HepG2 (cell line): ENCODE data around the gene TAF3. TPM values are rescaled to one million over a fixed set of nuclear protein-coding genes. Genes with fewer than 3 reads are reported as not detected.

Source experiments
- CBFB ChIP-seq: sonication (generic); formaldehyde crosslinking; IDR thresholded peaks from 2 replicates; pipeline ENCODE4 v1.4.0; 2020; ENCODE audit warnings: missing genetic modification reagents
- CENPT ChIP-seq: sonication (generic); formaldehyde crosslinking; IDR thresholded peaks from 2 replicates; pipeline ENCODE4 v1.8.0; 2022; ENCODE audit warnings: low read depth, mild to moderate bottlenecking, moderate library complexity, missing genetic modification reagents
- ERF ChIP-seq: IDR thresholded peaks from 2 replicates; pipeline ENCODE4 v1.6.1; 2018; ENCODE audit warnings: missing biosample characterization, missing genetic modification reagents
- HMGA1 ChIP-seq: sonication (generic); formaldehyde crosslinking; conservative IDR thresholded peaks from 2 replicates; pipeline ENCODE4 v1.4.0; 2020; ENCODE audit warnings: missing genetic modification reagents
- HOXA5 ChIP-seq: sonication (generic); formaldehyde crosslinking; IDR thresholded peaks from 2 replicates; pipeline ENCODE4 v1.4.0; 2020; ENCODE audit warnings: missing genetic modification reagents
- ISL2 ChIP-seq: sonication (generic); formaldehyde crosslinking; IDR thresholded peaks from 2 replicates; pipeline ENCODE4 v1.5.0; 2020; ENCODE audit warnings: missing genetic modification reagents
- KAT8 ChIP-seq: IDR thresholded peaks from 2 replicates; pipeline ENCODE4 v1.6.1; 2016; ENCODE audit warnings: missing genetic modification reagents, missing compliant biosample characterization
- KLF12 ChIP-seq: sonication (generic); formaldehyde crosslinking; IDR thresholded peaks from 2 replicates; pipeline ENCODE4 v1.4.0; 2020; ENCODE audit warnings: missing genetic modification reagents, borderline replicate concordance
- KLF13 ChIP-seq: sonication (generic); formaldehyde crosslinking; IDR thresholded peaks from 2 replicates; pipeline ENCODE4 v1.4.0; 2020; ENCODE audit warnings: mild to moderate bottlenecking, missing genetic modification reagents
- MTF1 ChIP-seq: sonication (generic); formaldehyde crosslinking; IDR thresholded peaks from 2 replicates; pipeline ENCODE4 v1.5.0; 2020; ENCODE audit warnings: missing genetic modification reagents
- MYNN ChIP-seq: sonication (generic); formaldehyde crosslinking; IDR thresholded peaks from 2 replicates; pipeline ENCODE4 v1.4.0; 2020; ENCODE audit warnings: mild to moderate bottlenecking, low read depth, missing genetic modification reagents
- NONO ChIP-seq, 2 experiments: fragments of 450-650 bp in 1 of 2; sonication (generic) in 1 of 2; formaldehyde crosslinking in 1 of 2; IDR thresholded peaks in 1 of 2; conservative IDR thresholded peaks in 1 of 2; 2 replicates each; pipeline versions ENCODE4 v1.6.1 to v1.8.0; 2017 to 2022; ENCODE audit warnings: mild to moderate bottlenecking in 1 of 2, missing genetic modification reagents in 1 of 2, moderate library complexity in 1 of 2
- SALL1 ChIP-seq: sonication (generic); formaldehyde crosslinking; IDR thresholded peaks from 2 replicates; pipeline ENCODE4 v1.8.0; 2022; ENCODE audit warnings: mild to moderate bottlenecking, missing genetic modification reagents
- XRCC5 ChIP-seq: fragments of 200-400 bp; formaldehyde crosslinking; optimal IDR thresholded peaks from 2 replicates; pipeline ENCODE3; 2017; ENCODE audit warnings: mild to moderate bottlenecking, low read length
- ZEB1 ChIP-seq: IDR thresholded peaks from 2 replicates; pipeline ENCODE4 v1.6.1; 2012; ENCODE audit warnings: mild to moderate bottlenecking, low read depth, inconsistent platforms; ENCODE audit not compliant: insufficient replicate concordance
- ZKSCAN5 ChIP-seq: sonication (generic); formaldehyde crosslinking; IDR thresholded peaks from 2 replicates; pipeline ENCODE4 v1.5.1; 2020; ENCODE audit warnings: mild to moderate bottlenecking, missing genetic modification reagents
- ZNF350 ChIP-seq: sonication (generic); formaldehyde crosslinking; IDR thresholded peaks from 2 replicates; pipeline ENCODE4 v1.4.0; 2020; ENCODE audit warnings: mild to moderate bottlenecking, low read depth, missing genetic modification reagents, borderline replicate concordance
- ZNF570 ChIP-seq: sonication (generic); formaldehyde crosslinking; IDR thresholded peaks from 2 replicates; pipeline ENCODE4 v1.4.0; 2020; ENCODE audit warnings: mild to moderate bottlenecking, missing genetic modification reagents, borderline replicate concordance
- ZNF652 ChIP-seq: IDR thresholded peaks from 2 replicates; pipeline ENCODE4 v1.6.1; 2016; ENCODE audit warnings: low read depth, borderline replicate concordance
- ZSCAN30 ChIP-seq: sonication (generic); formaldehyde crosslinking; IDR thresholded peaks from 2 replicates; pipeline ENCODE4 v1.5.0; 2020; ENCODE audit warnings: mild to moderate bottlenecking, missing genetic modification reagents
- polyA plus RNA-seq, 8 experiments: library from polyadenylated mRNA; depleted of rRNA in 3 of 8; stranded (reverse) in 7 of 8; unstranded in 1 of 8; fragments of >200 nt; fragmentation: Illumina TruSeq in 4 of 8; extraction: Trizol in 4 of 8; gene quantifications; 2 replicates each; pipeline versions ENCODE4 v1.2.1 to v1.2.3, GENCODE V29; 2011 to 2016; ENCODE audit warnings: low read depth in 4 of 8, missing spikeins in 1 of 8, mixed read lengths in 1 of 8; ENCODE audit not compliant: insufficient read depth in 1 of 8
- total RNA-seq, 5 experiments: library from RNA; depleted of rRNA; stranded (reverse); fragments of >200 nt; fragmentation: Illumina TruSeq; extraction: Trizol; gene quantifications; 2 replicates each; pipeline ENCODE4 v1.2.3, GENCODE V29; 2016; ENCODE audit warnings: low read depth in 1 of 5
- TF ChIP-seq, protein P1 (sequence below): sonication (generic); formaldehyde crosslinking; IDR thresholded peaks from 2 replicates; pipeline ENCODE4 v1.9.0; 2022; ENCODE audit warnings: low read depth, missing genetic modification reagents
- TF ChIP-seq, protein P2 (sequence below), 2 experiments: fragments of 450-650 bp in 1 of 2; sonication (generic) in 1 of 2; formaldehyde crosslinking; IDR thresholded peaks; 2 replicates each; pipeline versions ENCODE4 v1.5.0 to v1.8.0; 2020 to 2022; ENCODE audit warnings: mild to moderate bottlenecking in 1 of 2, missing genetic modification reagents in 1 of 2
- TF ChIP-seq, protein P3 (sequence below): sonication (generic); IDR thresholded peaks from 2 replicates; pipeline ENCODE4 v1.6.1; 2016; ENCODE audit warnings: low read depth, borderline replicate concordance
- TF ChIP-seq, protein P4 (sequence below): sonication (generic); formaldehyde crosslinking; IDR thresholded peaks from 2 replicates; pipeline ENCODE4 v1.4.0; 2020; ENCODE audit warnings: missing genetic modification reagents, borderline replicate concordance

TAF3 gene
- total and polyA plus RNA-seq, 2 of the 13 experiments (the other 11 are each of a cell fraction or from before 2014, with no cell fraction given) = 1.7 to 2.9 TPM

DNA sequence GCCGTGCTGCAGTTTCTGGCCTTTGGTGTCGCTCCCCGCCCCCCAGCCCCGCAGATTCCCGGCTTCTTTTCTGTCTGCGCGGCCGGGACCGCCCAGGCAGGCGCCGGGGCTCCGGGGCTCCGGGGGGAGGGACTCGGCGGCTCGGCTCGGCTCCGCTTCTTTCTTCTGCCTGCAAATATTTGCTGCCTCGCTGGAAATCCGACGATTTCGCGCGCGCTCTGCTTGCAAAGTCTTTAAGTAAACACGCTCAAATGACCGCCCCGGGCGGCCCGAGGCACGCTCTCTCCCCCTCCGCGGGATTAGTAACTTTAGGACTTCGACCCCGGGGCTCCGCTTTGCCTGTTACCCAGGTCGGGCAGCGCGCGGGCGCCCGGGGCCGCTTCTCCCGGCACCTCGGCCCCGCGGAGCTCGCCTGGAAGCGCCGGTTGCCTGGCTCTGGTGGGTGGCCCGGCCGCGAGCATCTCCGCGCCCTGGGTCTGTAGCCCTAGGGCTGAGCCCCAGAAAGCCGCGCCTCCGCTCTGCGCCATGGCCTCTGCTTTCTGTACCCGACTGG lies 232.3 kb downstream of the TAF3 start (continued):
- TF ChIP-seq, protein P1, sequence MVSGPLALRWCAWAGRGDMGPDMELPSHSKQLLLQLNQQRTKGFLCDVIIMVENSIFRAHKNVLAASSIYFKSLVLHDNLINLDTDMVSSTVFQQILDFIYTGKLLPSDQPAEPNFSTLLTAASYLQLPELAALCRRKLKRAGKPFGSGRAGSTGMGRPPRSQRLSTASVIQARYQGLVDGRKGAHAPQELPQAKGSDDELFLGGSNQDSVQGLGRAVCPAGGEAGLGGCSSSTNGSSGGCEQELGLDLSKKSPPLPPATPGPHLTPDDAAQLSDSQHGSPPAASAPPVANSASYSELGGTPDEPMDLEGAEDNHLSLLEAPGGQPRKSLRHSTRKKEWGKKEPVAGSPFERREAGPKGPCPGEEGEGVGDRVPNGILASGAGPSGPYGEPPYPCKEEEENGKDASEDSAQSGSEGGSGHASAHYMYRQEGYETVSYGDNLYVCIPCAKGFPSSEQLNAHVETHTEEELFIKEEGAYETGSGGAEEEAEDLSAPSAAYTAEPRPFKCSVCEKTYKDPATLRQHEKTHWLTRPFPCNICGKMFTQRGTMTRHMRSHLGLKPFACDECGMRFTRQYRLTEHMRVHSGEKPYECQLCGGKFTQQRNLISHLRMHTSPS (CRISPR knock-in tag) = no peak
- TF ChIP-seq, protein P2, sequence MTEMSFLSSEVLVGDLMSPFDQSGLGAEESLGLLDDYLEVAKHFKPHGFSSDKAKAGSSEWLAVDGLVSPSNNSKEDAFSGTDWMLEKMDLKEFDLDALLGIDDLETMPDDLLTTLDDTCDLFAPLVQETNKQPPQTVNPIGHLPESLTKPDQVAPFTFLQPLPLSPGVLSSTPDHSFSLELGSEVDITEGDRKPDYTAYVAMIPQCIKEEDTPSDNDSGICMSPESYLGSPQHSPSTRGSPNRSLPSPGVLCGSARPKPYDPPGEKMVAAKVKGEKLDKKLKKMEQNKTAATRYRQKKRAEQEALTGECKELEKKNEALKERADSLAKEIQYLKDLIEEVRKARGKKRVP (CRISPR knock-in tag; IDR thresholded peaks at IDR 0.05) = no peak
- TF ChIP-seq KLF12 = peak; percentile 58; the same call in 1 of the 2 replicates
- TF ChIP-seq KLF13 = no peak
- TF ChIP-seq, protein P3, sequence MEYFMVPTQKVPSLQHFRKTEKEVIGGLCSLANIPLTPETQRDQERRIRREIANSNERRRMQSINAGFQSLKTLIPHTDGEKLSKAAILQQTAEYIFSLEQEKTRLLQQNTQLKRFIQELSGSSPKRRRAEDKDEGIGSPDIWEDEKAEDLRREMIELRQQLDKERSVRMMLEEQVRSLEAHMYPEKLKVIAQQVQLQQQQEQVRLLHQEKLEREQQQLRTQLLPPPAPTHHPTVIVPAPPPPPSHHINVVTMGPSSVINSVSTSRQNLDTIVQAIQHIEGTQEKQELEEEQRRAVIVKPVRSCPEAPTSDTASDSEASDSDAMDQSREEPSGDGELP = no peak
- TF ChIP-seq, protein P4, sequence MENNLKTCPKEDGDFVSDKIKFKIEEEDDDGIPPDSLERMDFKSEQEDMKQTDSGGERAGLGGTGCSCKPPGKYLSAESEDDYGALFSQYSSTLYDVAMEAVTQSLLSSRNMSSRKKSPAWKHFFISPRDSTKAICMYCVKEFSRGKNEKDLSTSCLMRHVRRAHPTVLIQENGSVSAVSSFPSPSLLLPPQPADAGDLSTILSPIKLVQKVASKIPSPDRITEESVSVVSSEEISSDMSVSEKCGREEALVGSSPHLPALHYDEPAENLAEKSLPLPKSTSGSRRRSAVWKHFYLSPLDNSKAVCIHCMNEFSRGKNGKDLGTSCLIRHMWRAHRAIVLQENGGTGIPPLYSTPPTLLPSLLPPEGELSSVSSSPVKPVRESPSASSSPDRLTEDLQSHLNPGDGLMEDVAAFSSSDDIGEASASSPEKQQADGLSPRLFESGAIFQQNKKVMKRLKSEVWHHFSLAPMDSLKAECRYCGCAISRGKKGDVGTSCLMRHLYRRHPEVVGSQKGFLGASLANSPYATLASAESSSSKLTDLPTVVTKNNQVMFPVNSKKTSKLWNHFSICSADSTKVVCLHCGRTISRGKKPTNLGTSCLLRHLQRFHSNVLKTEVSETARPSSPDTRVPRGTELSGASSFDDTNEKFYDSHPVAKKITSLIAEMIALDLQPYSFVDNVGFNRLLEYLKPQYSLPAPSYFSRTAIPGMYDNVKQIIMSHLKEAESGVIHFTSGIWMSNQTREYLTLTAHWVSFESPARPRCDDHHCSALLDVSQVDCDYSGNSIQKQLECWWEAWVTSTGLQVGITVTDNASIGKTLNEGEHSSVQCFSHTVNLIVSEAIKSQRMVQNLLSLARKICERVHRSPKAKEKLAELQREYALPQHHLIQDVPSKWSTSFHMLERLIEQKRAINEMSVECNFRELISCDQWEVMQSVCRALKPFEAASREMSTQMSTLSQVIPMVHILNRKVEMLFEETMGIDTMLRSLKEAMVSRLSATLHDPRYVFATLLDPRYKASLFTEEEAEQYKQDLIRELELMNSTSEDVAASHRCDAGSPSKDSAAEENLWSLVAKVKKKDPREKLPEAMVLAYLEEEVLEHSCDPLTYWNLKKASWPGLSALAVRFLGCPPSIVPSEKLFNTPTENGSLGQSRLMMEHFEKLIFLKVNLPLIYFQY (CRISPR knock-in tag) = peak; percentile 75; the same call in 1 of the 2 replicates
- TF ChIP-seq ZKSCAN5 (CRISPR knock-in tag) = no peak
- TF ChIP-seq CBFB (CRISPR knock-in tag) = peak; percentile 89
- peak; percentile 69; the same call in 1 of the 2 replicates for TF ChIP-seq SALL1 (CRISPR knock-in tag)
- no peak for TF ChIP-seq ZNF652 (CRISPR knock-in tag)
- no peak for TF ChIP-seq XRCC5
- no peak for TF ChIP-seq ZSCAN30 (CRISPR knock-in tag)
- TF ChIP-seq MYNN (CRISPR knock-in tag) = no peak
- no peak for TF ChIP-seq CENPT (CRISPR knock-in tag)
- peak; percentile 28; the same call in 1 of the 2 replicates for TF ChIP-seq ZNF350 (CRISPR knock-in tag)
- TF ChIP-seq KAT8 = peak; percentile 30; the same call in 1 of the 2 replicates
- no peak for TF ChIP-seq HMGA1
- TF ChIP-seq ERF (CRISPR knock-in tag) = no peak
- no peak for TF ChIP-seq ZNF570
- TF ChIP-seq NONO (IDR thresholded peaks at IDR 0.05) = no peak
- peak; percentile 65; the same call in 1 of the 2 replicates for TF ChIP-seq NONO (CRISPR knock-in tag; conservative IDR thresholded peaks at IDR 0.05)
- TF ChIP-seq MTF1 = no peak
- TF ChIP-seq HOXA5 (CRISPR knock-in tag) = peak; percentile 87
- no peak for TF ChIP-seq ZEB1
- TF ChIP-seq ISL2 (CRISPR knock-in tag) = peak; percentile 80
